Fibroblast of skin of abdomen (primary cell): Measurements from ENCODE around the gene HRH2.

Experiments used
- DNase-seq: peaks from one replicate; pipeline ENCODE4 v3.0.0-alpha.2; 2013

Gene HRH2

GRCh38 chr5:175678074-175678473, 20.2 kb downstream of the HRH2 start:
- no peak for DNase-seq

- DNase-seq, result no peak
These were observed 21.5 kb downstream of the HRH2 start for GRCh38 chr5:175679411-175679810.

GRCh38 chr5:175680020-175680419, 22.1 kb downstream of the HRH2 start:
- DNase-seq, result no peak

GRCh38 chr5:175680463-175680862, 22.6 kb downstream of the HRH2 start:
- no peak for DNase-seq

- DNase-seq, result no peak
These were observed 23.4 kb downstream of the HRH2 start for GRCh38 chr5:175681045-175681967.

- no peak for DNase-seq
These were observed 24.1 kb downstream of the HRH2 start for GRCh38 chr5:175681968-175682340.

- no peak for DNase-seq
These were observed 24.8 kb downstream of the HRH2 start for GRCh38 chr5:175682664-175683063.

- DNase-seq, result no peak
These were observed 25.4 kb downstream of the HRH2 start for GRCh38 chr5:175683231-175683630.

- DNase-seq, result no peak
These were observed 26.1 kb downstream of the HRH2 start for GRCh38 chr5:175683921-175684320.

GRCh38 chr5:175684931-175685330, 27.1 kb downstream of the HRH2 start:
- DNase-seq, result no peak

- no peak for DNase-seq
These were observed 28.0 kb downstream of the HRH2 start for GRCh38 chr5:175685701-175686350.

GRCh38 chr5:175686396-175686795, 28.5 kb downstream of the HRH2 start:
- DNase-seq, result no peak

- DNase-seq, result no peak
These were observed 29.0 kb downstream of the HRH2 start for GRCh38 chr5:175686826-175687225.

- no peak for DNase-seq
These were observed 29.4 kb downstream of the HRH2 start for GRCh38 chr5:175687231-175687701.

- no peak for DNase-seq
These were observed 30.7 kb downstream of the HRH2 start for GRCh38 chr5:175688352-175689146.

GRCh38 chr5:175689147-175689991, 31.5 kb downstream of the HRH2 start:
- DNase-seq, result no peak

GRCh38 chr5:175690025-175690424, 32.2 kb downstream of the HRH2 start:
- DNase-seq, result no peak

GRCh38 chr5:175690586-175690985, 32.7 kb downstream of the HRH2 start:
- DNase-seq, result no peak

- DNase-seq, result no peak
These were observed 33.9 kb downstream of the HRH2 start for GRCh38 chr5:175691761-175692160.

GRCh38 chr5:175692235-175692995, 34.5 kb downstream of the HRH2 start:
- no peak for DNase-seq

- no peak for DNase-seq
These were observed 35.3 kb downstream of the HRH2 start for GRCh38 chr5:175692996-175693710.
